GM13976 (cell line): ENCODE results near the gene IFNA14.
"Not testable (repeated sequence)": the region's sequence is repeated elsewhere in the genome, so short reads cannot be mapped to it uniquely, and the experiment has no call there.

Experiments
- DNase-seq: peaks from one replicate; pipeline ENCODE4 v3.0.0; 2012; ENCODE audit warnings: low spot score
- in situ Hi-C: fragments of 300-500 bp; cut with MboI; formaldehyde crosslinking; loops from one replicate; pipeline ENCODE4 v1.12.0; 2022; ENCODE audit warnings: low sequenced_read_pairs, mixed read lengths, inconsistent platforms; ENCODE audit not compliant: unreplicated experiment
- TF ChIP-seq, protein P1 (sequence below): IDR thresholded peaks from 2 replicates; pipeline ENCODE4 v1.5.1; 2012; ENCODE audit warnings: borderline replicate concordance, mild to moderate bottlenecking; ENCODE audit not compliant: insufficient read depth; ENCODE audit errors: extremely low read depth, missing control alignments, control extremely low read depth

The IFNA14 gene

DNA sequence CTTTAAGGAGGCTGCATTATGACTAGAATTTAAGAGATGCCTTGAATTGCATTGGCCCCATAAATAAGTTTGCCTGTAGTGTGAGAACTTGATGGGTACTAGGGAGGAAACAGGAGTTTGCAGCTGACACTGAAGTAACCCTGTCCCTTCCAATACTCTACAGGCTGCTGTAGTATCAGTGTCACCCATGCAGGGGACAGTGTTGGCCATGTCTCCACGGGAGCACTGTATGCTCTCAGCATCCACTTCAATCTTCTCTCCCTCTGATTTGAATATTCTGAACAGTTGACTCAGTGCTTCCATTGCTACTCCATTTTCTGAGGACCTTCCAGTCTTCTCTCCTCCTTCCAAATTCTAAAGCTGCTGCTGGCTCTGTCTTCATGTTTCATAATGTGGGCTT lies 11.4 kb upstream of the IFNA14 start:
- no peak for DNase-seq
- in situ Hi-C loops: no loop called here
- TF ChIP-seq, protein P1, sequence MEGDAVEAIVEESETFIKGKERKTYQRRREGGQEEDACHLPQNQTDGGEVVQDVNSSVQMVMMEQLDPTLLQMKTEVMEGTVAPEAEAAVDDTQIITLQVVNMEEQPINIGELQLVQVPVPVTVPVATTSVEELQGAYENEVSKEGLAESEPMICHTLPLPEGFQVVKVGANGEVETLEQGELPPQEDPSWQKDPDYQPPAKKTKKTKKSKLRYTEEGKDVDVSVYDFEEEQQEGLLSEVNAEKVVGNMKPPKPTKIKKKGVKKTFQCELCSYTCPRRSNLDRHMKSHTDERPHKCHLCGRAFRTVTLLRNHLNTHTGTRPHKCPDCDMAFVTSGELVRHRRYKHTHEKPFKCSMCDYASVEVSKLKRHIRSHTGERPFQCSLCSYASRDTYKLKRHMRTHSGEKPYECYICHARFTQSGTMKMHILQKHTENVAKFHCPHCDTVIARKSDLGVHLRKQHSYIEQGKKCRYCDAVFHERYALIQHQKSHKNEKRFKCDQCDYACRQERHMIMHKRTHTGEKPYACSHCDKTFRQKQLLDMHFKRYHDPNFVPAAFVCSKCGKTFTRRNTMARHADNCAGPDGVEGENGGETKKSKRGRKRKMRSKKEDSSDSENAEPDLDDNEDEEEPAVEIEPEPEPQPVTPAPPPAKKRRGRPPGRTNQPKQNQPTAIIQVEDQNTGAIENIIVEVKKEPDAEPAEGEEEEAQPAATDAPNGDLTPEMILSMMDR: no peak

DNA sequence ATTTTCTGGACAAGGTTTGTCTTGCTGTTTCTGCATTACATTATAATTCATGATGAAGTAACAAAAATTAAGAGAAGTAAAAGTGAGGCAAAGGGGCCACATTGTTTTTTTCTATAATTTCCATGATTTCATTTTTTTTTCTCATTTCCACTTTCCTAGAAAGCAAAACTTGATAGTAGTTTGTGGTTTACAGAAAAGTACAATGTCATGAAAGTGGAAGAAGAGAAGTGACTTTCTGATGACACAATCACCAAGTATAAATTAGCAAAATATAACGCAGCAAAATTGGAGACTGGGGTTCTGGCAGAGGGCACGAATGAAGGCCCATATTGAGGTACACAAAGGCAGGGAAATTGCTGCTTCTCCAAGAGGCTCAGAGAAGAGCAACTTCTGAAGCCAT lies 5.0 kb upstream of the IFNA14 start:
- in situ Hi-C loops: loop anchor here (25.0 kb wide), 1 partner anchor 542 kb away; no protein-coding TSS in a partner anchor
- DNase-seq: no peak
- TF ChIP-seq, protein P1: no peak

DNA sequence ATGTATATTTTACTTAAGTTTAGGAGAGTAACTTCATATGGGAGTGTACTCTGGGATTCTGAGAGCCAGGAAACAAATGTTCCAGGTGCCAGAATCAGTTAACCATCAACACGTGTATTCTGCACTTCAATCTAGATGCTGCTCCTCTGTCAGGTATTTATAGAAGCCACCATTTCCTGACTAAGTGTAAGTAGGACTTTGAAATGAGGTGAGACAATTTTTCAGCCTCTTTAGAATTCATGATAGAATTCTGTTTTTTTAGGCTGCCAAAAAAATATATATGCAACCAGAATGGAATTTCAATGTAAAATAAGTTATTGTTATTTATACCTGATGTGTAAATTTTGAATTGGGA lies 3.5 kb downstream of the IFNA14 start:
- in situ Hi-C loops: loop anchor here (25.0 kb wide), 1 partner anchor 551 kb away; no protein-coding TSS in a partner anchor

DNA sequence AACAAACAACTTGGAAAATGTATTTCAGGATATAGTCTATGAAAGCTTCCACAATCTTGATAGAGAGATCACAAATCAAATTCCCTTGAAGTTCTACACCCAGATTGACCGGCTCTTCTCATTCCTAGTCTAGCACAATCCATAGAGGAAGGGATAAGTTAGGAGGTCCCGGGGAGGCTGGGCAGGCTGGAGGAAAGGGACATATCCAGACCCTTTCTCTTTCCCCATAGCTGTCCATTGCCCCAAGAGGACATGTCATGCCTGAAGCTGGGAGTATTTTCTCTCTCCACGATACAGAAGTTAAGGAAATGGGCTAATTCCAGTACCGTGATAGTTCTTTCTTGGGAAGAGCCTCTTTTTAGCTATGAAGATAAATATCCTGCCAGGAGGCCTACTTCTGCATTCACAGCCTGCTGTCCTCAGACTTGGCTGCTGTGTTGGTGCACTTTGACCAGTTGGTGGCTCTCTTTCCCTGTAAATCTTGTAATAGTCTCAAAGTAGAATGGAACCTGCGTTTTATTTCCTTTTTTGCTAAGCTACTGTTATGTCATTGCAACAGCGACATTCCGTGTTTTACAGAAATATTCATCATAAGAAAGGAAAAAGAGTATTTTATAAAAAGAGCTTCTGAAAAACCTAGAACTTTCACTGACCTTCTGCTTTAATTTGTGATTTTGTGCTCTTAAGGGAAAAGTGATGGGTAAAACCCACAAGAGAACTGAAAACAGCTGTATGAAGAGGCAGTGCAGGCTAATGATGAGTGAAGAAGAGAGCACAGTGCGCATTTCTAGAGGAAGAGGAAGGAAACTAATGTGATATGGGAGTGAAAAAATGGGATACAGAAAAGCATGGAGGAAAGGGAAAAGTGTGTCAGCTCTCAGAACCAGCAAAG lies 4.1 kb downstream of the IFNA14 start:
- in situ Hi-C loops: loop anchor here (25.0 kb wide), 1 partner anchor 552 kb away; no protein-coding TSS in a partner anchor
- TF ChIP-seq, protein P1: peak; percentile 78
- DNase-seq: peak; percentile 35

More for the DNA sequence above, 3.5 kb downstream of the IFNA14 start:
- DNase-seq: not testable (repeated sequence)

DNA sequence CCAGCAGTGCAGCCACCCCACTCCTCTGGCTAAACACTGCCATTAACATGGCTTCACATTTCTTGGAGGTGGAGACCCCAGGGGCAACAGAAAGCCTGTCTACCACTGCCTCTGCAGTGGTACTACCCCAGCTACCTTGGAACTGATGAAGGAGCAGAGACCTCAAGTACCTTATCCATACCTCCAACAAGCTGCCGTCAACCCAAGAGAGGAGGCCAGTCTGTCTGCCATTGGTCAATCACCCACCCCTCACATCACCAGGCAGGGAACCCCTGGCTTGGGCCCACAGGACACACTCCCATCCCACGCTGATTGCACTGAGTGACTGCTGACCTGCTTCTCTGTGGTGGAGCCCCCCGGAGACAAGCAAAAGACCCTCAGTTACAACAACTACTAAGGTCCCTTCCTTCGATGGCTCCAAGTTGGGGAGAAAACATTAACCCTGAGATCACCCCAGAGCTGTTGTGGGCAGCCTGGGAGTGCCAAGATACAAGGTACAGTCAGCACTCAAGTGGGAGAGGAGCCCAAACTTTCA lies 5.6 kb downstream of the IFNA14 start:
- TF ChIP-seq, protein P1: no peak
- no peak for DNase-seq
- in situ Hi-C loops: loop anchor here (25.0 kb wide), 1 partner anchor 553 kb away; no protein-coding TSS in a partner anchor

DNA sequence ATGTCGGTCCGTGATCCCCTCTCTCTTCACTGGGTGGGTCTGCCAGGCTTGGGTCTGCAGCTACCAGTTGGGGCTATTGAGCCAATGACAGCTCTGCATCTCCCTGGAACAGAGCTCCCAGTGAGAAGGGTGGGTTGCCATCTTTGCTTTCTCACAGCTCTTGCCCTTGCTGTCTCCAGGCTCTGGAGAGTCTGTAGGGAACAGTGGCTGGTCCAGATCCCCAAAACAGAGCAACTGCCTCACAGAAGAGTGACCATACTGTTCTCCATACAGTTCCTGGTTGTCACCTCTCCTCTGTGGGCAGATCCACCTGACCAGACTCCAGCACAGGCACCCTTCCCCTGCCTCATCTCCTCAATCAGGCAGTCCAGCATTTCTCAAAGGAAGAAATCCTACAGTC lies 6.5 kb downstream of the IFNA14 start:
- TF ChIP-seq, protein P1: no peak
- DNase-seq: no peak
- in situ Hi-C loops: loop anchor here (25.0 kb wide), 1 partner anchor 554 kb away; no protein-coding TSS in a partner anchor

DNA sequence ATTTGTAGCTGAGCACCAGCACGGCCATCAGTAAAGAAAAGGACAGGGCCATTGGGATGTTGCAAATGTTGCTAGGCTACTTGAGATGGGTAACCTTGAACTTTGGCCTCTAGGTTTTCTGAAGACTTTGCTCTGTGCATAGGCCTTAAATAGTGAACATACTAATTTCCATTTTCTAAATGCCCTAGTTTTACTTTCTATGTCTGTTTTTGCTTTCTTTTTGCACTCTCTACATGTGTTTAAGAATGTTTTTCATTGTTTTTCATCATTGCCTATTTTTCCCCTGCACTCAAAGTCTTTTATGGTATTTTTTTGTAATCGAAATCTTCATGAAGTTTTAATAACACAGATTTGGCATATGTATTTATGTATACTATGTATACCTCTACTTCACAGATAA lies 11.7 kb downstream of the IFNA14 start, which contains the start of gene IFNA17:
Gene IFNA17 (minus strand): TSS at position 101 of the 400 bp plus-strand sequence. CDS start 49 bp downstream, at position 52.
- in situ Hi-C loops: loop anchor here (25.0 kb wide), 1 partner anchor 559 kb away; no protein-coding TSS in a partner anchor
- TF ChIP-seq, protein P1: no peak
- DNase-seq: no peak

DNA sequence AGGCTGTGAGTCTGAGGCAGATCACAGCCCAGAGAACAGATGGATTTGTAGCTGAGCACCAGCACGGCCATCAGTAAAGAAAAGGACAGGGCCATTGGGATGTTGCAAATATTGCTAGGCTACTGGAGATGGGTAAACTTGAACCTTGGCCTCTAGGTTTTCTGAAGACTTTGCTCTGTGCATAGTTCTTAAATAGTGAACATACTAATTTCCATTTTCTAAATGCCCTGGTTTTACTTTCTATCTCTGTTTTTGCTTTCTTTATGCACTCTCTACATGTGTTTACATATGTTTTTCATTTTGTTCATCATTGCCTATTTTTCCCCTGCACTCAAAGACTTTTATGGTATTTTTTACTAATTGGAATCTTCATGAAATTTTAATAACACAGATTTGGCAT lies 22.6 kb downstream of the IFNA14 start, which contains the start of gene IFNA16:
Gene IFNA16 (minus strand): TSS at position 101 of the 400 bp plus-strand sequence. CDS start 6 bp downstream, at position 95.
- DNase-seq, in situ Hi-C loops: not testable (repeated sequence)
